GF-D8 (cell line): ENCODE measurements around the gene PDCD5.
"Not testable (repeated sequence)": the region's sequence is repeated elsewhere in the genome, so short reads cannot be mapped to it uniquely, and the experiment has no call there.

ENCODE experiments used
- DNase-seq: peaks from one replicate; lab custom pipeline; 2025; lab: John Stamatoyannopoulos, UW

PDCD5 gene

GRCh38 chr19:32580353-32580900 lies 563 bp upstream of the PDCD5 start:
- no peak for DNase-seq

GRCh38 chr19:32581705-32582179 lies 752 bp downstream of the PDCD5 start:
- no peak for DNase-seq

GRCh38 chr19:32587747-32588504 lies 6.9 kb downstream of the PDCD5 start:
- DNase-seq = not testable (repeated sequence)

- DNase-seq = no peak
Measured at GRCh38 chr19:32594021-32594420, 13.0 kb downstream of the PDCD5 start.

- DNase-seq = no peak
Measured at GRCh38 chr19:32595491-32595890, 14.5 kb downstream of the PDCD5 start.

- DNase-seq = no peak
Measured at GRCh38 chr19:32598022-32598421, 17.0 kb downstream of the PDCD5 start.

GRCh38 chr19:32599258-32599657 lies 18.3 kb downstream of the PDCD5 start:
- no peak for DNase-seq

GRCh38 chr19:32599736-32600157 lies 18.8 kb downstream of the PDCD5 start:
- DNase-seq = no peak

GRCh38 chr19:32603961-32604360 lies 23.0 kb downstream of the PDCD5 start:
- no peak for DNase-seq

GRCh38 chr19:32605544-32605943 lies 24.6 kb downstream of the PDCD5 start:
- no peak for DNase-seq

GRCh38 chr19:32606289-32606688 lies 25.3 kb downstream of the PDCD5 start:
- DNase-seq = no peak

- no peak for DNase-seq
Measured at GRCh38 chr19:32607479-32607878, 26.5 kb downstream of the PDCD5 start.

GRCh38 chr19:32611161-32611560 lies 30.2 kb downstream of the PDCD5 start:
- DNase-seq = no peak

- no peak for DNase-seq
Measured at GRCh38 chr19:32613008-32613407, 32.0 kb downstream of the PDCD5 start.

- DNase-seq = no peak
Measured at GRCh38 chr19:32614916-32615315, 33.9 kb downstream of the PDCD5 start.

- no peak for DNase-seq
Measured at GRCh38 chr19:32615569-32615968, 34.6 kb downstream of the PDCD5 start.

GRCh38 chr19:32619051-32619685 lies 38.2 kb downstream of the PDCD5 start:
- DNase-seq = no peak

- no peak for DNase-seq
Measured at GRCh38 chr19:32622002-32622401, 41.0 kb downstream of the PDCD5 start.

- DNase-seq = no peak
Measured at GRCh38 chr19:32624410-32624809, 43.4 kb downstream of the PDCD5 start.

GRCh38 chr19:32626969-32627368 lies 46.0 kb downstream of the PDCD5 start:
- no peak for DNase-seq

GRCh38 chr19:32627714-32628270 lies 46.8 kb downstream of the PDCD5 start:
- DNase-seq = no peak

GRCh38 chr19:32630338-32630737 lies 49.3 kb downstream of the PDCD5 start:
- DNase-seq = no peak

- no peak for DNase-seq
Measured at GRCh38 chr19:32631381-32631780, 50.4 kb downstream of the PDCD5 start.
